ENCODE data around the gene PAIP2.
A peak's percentile ranks its signal among the peaks of the same experiment; 100 is the strongest.

Gene PAIP2, protein sequence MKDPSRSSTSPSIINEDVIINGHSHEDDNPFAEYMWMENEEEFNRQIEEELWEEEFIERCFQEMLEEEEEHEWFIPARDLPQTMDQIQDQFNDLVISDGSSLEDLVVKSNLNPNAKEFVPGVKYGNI

DNA sequence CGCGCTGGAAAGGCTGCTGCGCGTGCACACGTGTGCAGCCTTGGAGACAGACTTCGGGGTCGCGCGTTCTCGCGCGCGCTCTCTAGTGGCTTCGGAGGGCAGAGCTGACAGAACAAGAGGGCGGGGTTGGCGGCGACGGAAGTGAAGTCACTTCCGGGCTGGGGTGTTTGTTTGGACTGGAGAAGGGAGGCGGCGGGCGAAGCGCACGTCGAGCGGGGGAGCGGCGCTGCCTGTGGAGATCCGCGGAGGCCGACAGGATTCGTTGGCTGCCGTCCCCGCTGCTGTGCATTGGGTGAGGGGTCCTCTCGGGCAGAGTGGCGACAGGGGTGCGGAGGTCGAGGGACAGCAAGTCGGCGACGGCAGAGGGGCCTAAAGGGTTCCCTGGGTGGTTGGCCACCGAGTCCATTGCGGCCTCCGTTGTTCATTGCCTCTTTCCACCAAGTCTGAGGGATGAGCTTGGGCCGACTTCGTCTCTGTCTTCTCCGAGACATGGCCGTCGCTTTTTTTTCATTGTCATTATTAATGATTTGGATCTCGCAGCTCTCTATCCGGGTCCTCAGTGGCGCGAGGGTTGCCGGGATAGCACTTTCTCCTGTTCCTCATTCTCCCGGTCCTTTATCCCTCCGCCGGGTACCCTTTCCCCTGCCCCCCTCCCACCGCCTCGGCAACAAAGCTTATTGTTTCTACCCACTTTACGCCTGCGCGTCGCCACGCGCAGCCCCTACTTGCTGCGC is at the start of gene PAIP2:
PAIP2 (plus strand) TSS at position 166 of the 734 bp plus-strand sequence. CDS start 21,931 bp downstream, outside the sequence.
- peak; percentile 96 for TF ChIP-seq POLR2A (IDR thresholded peaks at IDR 0.05; ENCODE audit: low read length)
- no peak for TF ChIP-seq GATA1 (IDR thresholded peaks at IDR 0.05; ENCODE audit: low read depth, low read length)
- peak; percentile 98 for DNase-seq

DNA sequence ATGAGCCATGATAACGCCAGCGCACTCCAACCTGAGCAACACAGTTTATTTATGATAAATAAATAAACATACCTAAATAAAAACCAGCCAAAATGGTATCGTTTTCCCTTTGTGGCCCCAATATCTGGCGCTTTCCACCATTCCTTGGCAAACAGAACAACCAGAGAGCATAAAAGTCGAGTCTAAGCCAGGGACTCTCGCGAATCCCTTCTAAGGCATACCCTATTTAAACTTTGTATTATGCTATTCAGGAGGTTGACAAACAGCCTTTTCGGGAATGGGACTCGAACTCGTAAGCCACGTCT is 48.5 kb upstream of the PAIP2 start:
- no peak for TF ChIP-seq POLR2A (IDR thresholded peaks at IDR 0.05; ENCODE audit: low read length)
- TF ChIP-seq GATA1 (IDR thresholded peaks at IDR 0.05; ENCODE audit: low read depth, low read length), result no peak
- no peak for DNase-seq

DNA sequence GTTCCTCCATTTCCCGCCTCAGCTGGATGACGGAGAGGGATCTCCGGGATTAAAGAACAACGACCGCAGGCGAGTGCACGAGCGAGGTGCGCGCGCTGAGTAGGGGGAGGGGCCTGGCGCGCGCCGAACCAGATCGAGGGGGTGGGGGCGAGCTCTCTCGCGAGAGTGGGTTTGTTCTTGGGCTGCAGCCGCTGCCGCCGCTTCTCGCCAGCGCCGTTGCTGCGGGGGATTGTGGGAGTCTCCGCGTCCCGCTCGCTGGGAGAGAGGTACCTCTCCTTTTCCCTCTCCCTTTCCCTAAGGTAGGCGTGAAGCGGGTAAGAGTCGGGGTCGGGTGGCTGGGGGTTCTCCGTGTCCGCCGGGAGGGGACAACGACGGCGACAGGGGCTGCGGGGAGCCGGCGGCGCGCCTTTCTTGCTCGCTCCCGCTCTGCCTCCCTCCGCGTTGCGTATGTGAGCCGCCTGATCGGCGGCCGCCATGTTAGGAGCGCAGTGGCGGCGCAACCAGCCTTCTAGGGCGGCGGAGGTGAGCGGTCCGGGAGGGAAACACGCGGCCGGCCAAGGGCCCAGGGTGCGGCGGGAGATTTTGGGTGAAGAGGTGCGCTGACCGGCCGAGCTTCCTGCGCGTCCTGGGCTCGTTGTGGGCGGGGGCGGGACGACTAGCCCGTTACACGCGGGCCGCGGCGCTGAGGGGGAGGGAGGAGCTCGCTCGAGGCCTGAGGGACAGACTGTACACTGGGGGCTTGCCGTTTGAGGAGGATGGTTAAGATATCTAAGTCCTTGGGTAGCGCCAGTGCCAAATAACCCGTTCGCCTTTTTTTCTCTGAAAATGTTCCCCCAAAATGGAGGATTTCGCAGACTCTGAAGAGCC is 47.9 kb upstream of the PAIP2 start, which contains the start of gene MATR3:
MATR3 (plus strand) TSS at position 234 of the 867 bp plus-strand sequence. CDS start 13,676 bp downstream, outside the sequence.
- TF ChIP-seq POLR2A (IDR thresholded peaks at IDR 0.05; ENCODE audit: low read length) (peak; percentile 98), GATA1 (IDR thresholded peaks at IDR 0.05; ENCODE audit: low read depth, low read length) (no peak)
- peak; percentile 96 to 97 for DNase-seq

DNA sequence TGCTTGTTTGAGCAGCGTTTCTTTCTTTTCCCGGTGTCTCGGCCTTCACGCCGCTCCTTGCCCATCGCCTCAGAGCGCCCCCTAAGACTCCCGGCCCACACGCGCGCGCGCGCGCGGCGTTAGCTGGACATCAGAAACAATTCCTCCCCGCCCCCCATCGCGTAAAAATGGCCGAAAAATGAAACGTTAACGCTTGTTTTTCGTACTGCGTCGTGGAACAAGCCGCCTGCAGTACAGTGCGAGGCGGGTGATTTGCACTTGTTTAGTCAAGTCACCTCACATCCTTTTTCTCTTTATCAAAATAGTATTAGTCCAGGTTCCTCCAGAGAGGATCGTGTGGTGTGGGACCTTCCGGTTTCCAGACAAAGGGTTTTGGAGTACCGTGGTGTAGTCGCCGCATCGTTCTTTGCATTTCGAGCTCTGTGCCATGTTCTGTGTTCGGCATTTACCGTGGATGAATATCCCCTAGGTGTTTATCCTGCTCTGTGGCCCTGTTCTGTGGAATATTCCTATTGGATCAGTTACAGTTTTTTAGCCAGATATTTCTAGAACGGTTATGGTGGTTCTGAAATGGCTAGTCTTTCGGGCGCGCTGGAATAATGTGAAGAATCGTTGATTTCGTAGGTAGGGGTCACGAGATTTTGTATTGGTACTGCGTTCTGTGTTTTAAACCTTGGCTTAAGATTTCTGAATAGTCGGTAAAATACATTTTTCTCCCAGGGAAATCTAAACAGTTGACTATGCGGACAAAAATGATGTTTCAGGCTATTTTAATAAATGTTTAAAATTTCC is 47.1 kb upstream of the PAIP2 start:
- peak; percentile 89 to 91 for DNase-seq
- TF ChIP-seq POLR2A (IDR thresholded peaks at IDR 0.05; ENCODE audit: low read length) (no peak), GATA1 (IDR thresholded peaks at IDR 0.05; ENCODE audit: low read depth, low read length) (no peak)

DNA sequence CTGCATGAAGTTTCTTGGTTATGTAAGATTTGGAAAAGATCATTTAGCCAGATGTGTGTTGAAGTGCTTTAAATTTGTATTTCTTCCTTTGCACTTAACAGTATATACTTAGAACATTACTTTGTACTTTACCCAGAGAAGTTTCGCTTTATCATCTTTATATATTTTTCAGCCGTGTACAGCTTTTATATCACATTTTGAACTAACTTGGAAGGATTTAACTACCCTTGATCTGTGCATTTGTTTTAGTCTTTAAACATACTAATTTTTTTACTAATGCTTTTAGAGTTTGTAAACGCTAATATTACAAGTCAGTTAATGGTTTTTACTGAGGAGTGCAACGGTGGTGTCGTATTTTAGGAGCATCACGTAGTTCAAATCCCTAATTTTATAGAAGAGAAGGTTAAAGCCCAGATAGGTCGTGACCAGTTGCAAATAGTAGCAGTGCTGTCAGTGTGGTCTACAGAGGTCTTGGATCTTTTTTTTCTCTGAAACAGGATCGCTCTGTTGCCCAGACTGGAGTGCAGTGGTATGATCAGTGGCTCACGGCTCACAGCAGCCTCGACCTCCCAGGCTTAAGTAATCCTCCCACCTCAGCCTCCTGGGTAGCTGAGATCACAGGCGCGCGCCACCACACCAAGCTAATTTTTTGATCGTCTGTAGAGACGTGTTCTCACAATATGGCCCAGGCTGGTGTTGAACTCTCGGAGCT is 46.2 kb upstream of the PAIP2 start:
- TF ChIP-seq GATA1 (IDR thresholded peaks at IDR 0.05; ENCODE audit: low read depth, low read length) (no peak), POLR2A (IDR thresholded peaks at IDR 0.05; ENCODE audit: low read length) (no peak)

DNA sequence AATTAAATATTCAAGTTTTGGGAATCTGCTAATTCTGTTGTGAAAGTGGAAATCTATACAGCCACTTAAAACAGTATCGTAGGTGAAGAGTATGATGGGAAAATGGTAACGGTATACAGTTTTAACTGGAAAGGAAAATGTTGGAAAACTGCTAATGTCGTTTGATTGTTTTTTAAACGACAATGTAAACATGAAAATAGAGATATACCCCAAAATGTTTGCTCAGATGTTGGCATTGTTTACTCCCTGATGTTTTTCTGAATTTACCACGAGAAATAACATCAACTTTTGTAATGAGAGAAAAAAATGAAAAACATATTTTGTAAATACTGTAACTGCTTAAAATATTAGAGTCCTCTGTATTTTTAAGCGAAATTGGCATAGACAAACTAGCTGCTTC is 45.5 kb upstream of the PAIP2 start:
- DNase-seq, result no peak
- TF ChIP-seq GATA1 (IDR thresholded peaks at IDR 0.05; ENCODE audit: low read depth, low read length) (no peak), POLR2A (IDR thresholded peaks at IDR 0.05; ENCODE audit: low read length) (no peak)

More for the DNA sequence above, 46.2 kb upstream of the PAIP2 start:
- DNase-seq, result peak; percentile 31 to 48

DNA sequence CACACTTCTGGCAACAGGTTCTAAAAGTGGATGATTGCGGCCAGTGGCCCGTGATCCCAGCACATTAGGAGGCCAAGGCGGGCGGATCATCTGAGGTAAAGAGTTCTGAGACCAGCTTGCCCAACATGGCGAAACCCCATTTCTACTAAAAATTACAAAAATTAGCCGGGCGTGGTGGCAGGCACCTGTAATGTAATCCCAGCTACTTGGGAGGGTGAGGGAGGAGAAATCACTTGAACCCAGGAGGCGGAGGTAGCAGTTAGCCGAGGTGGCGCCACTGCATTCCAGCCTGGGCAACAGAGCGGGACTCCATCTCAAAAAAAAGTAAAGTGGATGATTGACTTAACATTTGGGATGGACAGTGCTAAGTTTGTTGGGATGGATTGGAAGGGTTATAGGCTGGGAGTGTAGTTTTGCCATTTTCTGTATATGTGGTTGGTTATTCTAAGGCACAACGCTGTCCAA is 44.8 kb upstream of the PAIP2 start:
- no peak for DNase-seq
- TF ChIP-seq GATA1 (IDR thresholded peaks at IDR 0.05; ENCODE audit: low read depth, low read length) (no peak), POLR2A (IDR thresholded peaks at IDR 0.05; ENCODE audit: low read length) (no peak)

DNA sequence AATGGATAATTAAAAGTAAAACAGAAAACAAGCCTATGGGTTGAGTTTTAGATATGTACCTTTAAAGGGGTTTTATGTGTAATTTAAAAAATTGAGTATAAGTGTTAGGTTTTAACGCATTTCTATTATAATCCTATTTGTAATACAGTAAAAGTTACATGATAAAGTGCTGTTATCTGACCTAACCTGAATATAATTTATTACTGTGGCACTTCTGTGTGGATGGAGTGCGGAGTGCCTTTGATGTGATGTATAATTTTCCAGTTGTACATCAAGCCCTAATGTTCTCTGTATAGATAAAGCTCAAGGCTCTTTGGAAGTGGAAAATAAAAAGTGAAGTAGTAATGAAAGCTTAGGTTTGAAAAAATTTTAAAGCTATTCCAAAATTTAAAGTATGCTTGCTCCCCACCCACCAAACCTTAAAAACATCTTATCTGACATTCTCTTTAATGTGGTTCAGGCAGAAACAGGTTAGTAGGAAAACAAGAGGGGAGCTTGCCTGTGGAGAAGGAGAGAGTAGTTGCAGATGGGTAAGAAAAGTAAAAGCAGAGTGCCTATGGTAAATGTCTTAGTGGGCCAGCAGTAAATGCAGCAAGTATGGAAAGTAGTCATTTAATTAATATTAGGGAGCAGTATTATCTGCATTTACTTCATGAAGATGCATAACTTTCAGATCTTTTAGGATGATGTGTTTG is 44.1 kb upstream of the PAIP2 start:
- DNase-seq, result no peak
- TF ChIP-seq POLR2A (IDR thresholded peaks at IDR 0.05; ENCODE audit: low read length), result no peak
- TF ChIP-seq GATA1 (IDR thresholded peaks at IDR 0.05; ENCODE audit: low read depth, low read length), result no peak

DNA sequence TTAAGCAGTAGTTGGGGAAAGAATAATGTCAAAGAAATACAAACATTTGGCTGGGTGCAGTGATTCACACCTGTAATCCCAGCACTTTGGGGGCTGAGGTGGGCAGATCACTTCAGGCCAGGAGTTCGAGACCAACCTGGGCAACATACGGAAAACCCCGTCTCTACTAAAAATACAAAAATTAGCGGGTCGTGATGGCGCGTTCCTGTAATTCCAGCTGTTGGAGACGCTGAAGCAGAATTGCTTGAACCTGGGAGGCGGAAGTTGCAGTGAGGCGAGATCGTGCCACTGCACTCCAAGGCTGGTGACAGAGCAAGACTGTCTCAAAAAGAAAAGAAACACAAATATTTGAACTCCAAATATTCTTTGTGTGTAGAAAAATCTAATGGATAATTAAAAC is 43.4 kb upstream of the PAIP2 start:
- TF ChIP-seq POLR2A (IDR thresholded peaks at IDR 0.05; ENCODE audit: low read length), result no peak
- TF ChIP-seq GATA1 (IDR thresholded peaks at IDR 0.05; ENCODE audit: low read depth, low read length), result no peak
- no peak for DNase-seq

DNA sequence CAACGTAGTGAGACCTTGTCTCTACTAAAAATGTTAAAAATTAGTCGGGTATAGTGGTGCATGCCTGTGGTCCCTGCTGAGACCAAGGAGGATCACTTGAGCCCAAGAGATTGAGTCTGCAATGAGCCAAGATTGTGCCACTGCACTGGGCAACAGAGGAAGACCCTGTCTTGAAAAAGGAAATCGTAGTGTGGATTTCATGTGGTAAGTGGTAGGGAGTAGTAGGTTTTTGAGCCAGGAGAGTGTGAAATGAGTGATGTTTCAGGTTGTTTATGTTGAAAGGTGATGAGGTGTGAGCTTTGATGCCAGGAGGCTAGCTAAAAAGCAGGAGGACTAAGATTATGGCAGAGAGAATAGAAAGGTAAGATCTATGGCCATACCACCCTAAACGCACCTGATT is 42.2 kb upstream of the PAIP2 start:
- DNase-seq, result no peak
- TF ChIP-seq POLR2A (IDR thresholded peaks at IDR 0.05; ENCODE audit: low read length) (no peak), GATA1 (IDR thresholded peaks at IDR 0.05; ENCODE audit: low read depth, low read length) (no peak)

DNA sequence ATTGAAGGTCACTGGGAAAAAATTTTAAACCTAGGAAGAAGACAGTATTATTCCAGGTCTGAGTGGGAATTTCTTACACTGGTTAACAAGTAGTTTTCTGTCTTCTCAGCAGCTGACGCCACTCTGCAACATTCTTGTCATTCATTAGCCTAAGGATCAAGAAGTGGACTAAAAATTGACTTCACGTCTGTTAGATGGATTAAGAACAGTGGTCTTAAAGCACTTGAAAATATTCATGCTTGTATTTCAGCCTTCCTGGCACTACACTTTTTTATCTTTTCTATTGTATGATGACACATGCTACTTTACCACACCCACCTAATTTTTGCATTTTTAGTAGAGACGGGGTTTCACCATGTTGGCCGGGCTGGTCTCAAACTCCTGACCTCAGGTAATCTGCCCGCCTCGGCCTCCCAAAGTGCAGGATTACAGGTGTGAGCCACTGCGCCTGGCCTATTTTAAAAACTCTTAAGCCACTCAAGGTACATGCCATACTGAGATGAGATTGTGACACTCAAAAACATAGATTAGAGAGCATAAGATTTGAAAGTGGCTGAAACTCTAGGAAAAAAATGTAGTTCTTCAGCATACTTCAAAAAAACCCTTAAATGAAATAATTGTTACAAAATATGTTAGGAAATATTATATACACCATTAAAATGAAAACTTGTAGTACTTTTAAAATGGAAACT is 39.7 kb upstream of the PAIP2 start:
- TF ChIP-seq POLR2A (IDR thresholded peaks at IDR 0.05; ENCODE audit: low read length) (no peak), GATA1 (IDR thresholded peaks at IDR 0.05; ENCODE audit: low read depth, low read length) (no peak)
- DNase-seq, result peak; percentile 23 to 24

Data from erythroblast (primary cell).